Measurements from ENCODE around the gene SIM1.
"Not testable (repeated sequence)": the region's sequence is repeated elsewhere in the genome, so short reads cannot be mapped to it uniquely, and the experiment has no call there.

The SIM1 gene

DNA sequence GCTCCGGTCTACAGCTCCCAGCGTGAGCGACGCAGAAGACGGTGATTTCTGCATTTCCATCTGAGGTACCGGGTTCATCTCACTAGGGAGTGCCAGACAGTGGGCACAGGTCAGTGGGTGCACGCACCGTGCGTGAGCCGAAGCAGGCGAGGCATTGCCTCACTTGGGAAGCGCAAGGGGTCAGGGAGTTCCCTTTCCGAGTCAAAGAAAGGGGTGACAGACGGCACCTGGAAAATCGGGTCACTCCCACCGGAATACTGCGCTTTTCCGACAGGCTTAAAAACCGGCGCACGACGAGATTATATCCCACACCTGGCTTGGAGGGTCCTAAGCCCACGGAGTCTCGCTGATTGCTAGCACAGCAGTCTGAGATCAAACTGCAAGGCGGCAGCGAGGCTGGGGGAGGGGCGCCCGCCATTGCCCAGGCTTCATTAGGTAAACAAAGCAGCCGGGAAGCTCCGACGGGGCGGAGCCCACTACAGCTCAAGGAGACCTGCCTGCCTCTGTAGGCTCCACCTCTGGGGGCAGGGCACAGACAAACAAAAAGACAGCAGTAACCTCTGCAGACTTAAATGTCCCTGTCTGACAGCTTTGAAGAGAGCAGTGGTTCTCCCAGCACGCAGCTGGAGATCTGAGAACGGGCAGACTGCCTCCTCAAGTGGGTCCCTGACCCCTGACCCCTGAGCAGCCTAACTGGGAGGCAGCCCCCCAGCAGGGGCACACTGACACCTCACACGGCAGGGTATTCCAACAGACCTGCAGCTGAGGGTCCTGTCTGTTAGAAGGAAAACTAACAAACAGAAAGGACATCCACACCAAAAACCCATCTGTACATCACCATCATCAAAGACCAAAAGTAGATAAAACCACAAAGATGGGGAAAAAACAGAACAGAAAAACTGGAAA lies 109.7 kb downstream of the SIM1 start:
- DNase-seq (ENCODE audit: low read depth in 2 of 2), result not testable (repeated sequence)

DNA sequence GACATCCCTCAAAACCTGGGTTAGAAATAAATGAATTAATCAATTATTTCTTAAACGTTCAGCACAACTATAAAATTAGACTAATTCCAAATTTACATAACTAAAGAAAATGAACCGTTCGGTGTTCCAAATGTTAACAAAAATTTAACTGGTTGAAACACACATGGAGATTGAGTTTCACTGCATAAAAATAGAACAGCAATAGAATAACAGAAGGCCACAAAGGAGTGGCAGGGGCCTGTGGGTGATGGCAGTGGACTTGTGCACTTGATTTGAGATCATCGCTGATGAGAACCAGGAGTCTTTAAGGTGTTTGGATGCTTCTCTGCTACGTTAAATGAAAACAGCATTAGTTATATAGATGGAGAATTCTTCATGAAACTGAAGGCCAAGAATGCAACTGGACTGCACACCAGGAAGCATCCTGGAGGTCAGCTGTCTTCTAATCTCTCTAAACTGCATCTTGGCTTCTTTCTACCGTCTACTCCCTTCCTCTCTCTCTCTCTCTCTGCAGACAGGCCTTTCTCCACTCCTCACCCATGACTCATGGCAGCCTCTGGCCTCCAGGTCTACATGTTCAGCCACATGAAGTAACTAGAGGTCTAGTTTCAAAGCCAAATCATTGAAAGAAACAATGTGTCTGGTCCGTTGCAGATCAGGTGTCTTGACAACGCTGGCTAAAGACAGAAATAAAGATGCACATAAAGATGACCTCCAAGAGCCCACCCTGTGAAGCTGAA lies 111.3 kb downstream of the SIM1 start:
- no peak for DNase-seq (ENCODE audit: low read depth in 2 of 2)

DNA sequence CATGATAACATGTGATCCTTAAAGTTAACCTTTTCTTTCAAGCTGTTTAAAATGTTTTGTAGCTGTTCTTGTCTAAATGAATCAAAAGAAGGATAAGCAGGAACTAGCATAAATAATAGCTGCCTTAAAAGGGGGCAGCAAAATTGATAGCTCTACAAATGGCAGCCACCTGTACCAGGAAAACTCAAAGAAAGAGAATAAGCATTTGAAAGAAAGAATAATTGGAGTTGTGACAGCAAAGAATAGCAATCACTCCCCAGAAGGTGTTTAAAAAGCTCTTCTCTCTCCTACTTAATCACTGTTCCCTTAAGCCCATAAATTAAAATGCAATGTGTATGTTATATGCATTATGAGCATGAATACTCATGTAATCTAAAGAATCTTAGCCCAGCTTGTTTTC lies 114.6 kb downstream of the SIM1 start:
- no peak for DNase-seq (ENCODE audit: low read depth in 2 of 2)

GRCh38 chr6:100349366-100349765 lies 115.4 kb downstream of the SIM1 start:
- no peak for DNase-seq (ENCODE audit: low read depth in 2 of 2)

DNA sequence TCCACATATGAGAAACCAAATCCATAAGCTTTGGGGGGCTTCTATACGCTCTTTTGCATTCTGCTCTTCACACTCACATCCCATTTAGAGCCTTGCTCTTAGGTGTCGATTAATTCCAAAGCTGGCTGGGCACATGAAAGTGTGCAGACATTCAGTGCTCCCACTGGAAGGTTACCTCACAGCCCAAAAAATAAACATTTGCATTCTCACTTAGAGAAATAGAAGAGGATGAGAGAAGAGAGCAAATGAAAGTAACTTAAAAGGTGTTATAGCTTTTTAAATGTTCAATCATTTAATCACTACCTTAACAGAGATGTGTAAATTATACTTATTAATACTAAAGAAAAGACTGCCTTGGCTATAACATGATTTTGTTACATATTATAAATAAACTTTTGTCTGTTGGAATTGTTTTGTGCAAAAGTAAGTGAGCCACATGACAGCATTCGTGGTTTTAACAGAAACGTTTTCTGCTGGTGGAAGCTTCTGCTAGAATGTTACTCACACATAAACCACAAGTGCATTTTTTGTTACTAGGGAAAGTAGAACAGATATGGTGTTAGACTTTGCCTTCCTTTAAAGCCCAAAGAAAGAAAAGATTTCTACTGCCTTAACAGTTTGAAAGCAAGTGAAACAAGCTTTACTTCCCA lies 116.7 kb downstream of the SIM1 start:
- peak; percentile 51 to 54 for DNase-seq (ENCODE audit: low read depth in 2 of 2)

DNA sequence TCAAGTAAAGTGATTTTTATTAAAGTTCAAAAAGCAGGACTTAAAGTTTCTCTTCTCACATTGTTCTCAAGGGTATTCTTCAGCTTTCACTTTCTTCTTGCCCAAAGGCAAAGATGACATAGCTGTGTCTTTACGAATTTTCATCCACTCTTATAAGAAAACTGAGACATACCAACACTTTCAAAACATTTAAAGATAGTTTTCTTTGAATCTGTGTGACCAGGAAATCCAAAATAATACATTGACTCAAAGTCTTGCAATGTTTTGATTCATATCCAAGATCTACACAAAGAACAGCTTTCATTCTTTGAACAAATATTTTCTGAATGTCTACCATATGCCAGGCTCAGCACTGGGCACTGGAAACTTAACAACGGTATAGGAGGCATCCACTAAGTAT lies 117.9 kb downstream of the SIM1 start:
- no peak for DNase-seq (ENCODE audit: low read depth in 2 of 2)

- no peak for DNase-seq (ENCODE audit: low read depth in 2 of 2)
Observed at GRCh38 chr6:100346203-100346602, 118.5 kb downstream of the SIM1 start.

DNA sequence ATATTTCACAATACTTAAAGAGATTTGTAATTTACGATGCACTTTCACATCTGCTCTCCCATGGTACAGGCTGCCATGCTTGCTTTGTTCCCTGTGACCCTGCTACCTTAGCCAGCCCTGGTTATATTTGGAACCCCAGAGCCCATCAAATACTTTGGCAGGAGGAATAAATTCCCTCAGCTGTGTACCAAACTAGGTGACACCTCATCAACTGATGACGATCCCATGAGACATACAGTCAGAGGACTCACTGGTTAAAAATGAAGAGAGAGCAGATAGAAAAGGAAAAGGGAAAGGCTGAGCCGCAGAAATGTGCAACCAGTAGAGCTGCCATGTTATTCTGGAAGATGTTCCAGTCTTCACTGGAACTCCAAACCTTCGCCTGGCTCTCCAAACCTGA lies 120.0 kb downstream of the SIM1 start:
- DNase-seq (ENCODE audit: low read depth in 2 of 2), result no peak

DNA sequence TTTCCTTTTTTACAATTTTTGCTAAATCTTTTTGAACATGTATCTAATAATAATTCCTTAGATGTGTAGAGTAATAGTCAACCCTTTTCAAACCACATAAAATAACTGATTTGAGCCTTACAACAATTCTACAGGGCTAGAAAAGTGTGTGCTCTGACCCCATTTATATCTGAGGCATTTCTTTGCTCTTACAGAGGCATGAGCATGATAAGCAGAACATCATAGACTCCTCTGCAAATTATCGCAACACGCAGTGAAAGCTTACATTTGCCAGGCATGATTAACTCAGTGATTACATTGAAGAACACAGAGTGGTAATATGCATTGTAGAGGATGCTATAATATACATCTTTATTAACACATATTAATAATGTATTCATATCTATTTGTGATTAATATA lies 120.4 kb downstream of the SIM1 start:
- no peak for DNase-seq (ENCODE audit: low read depth in 2 of 2)

DNA sequence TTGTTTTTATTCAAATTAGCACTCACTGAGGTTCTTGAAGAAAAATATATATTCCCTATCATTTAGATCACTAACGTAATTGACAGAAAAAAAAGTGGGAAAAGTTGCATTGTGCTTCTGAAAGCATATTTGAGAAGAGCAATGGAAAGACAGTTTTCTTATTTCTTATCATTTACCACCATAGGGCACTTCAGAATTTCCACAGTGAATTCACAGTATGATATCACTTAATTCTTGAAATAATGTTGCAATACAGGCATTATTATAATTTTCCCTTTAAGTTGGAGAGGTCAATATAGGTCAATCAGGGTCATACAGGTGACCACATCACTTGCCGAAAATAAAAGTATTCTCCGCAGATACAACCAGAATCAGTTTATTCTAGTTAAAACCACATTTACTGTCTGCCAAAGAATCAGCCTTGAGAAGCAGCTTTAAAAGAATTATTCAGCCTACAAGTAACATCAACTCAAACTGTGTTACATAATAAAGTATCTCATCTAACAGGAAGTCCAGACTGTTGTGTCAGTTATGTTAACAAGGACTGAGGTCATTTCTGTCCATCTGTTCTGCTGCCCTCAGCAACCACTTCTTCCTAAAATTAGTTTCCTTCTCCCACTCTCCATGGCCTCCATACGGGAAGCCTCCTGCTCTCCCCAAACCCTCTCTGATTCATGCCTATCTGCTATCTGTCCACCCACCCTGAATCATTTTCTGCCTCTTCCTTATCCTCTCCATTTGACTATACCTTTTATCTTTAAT lies 121.2 kb downstream of the SIM1 start:
- no peak for DNase-seq (ENCODE audit: low read depth in 2 of 2)

- peak; percentile 54 to 59 for DNase-seq (ENCODE audit: low read depth in 2 of 2)
Observed at GRCh38 chr6:100342830-100343229, 121.9 kb downstream of the SIM1 start.

- no peak for DNase-seq (ENCODE audit: low read depth in 2 of 2)
Observed at GRCh38 chr6:100339574-100340255, 125.0 kb downstream of the SIM1 start.

DNA sequence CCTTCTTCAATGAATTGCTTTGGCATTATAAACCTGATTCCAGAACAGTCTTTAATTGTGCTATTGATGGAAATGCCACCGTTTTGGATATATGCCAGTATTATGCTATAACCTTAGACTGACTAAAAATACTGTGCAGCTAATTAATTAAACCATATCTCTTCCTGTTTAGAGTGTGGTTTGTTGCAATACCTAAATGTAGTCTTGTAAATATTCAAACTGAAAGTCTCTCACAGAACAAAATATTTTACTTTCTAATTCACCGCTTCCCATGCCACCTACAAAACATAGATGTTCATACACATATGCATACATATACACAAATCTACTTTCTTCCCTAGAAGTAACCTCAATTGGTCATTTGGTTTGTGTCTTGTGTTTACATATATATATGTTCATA lies 126.6 kb downstream of the SIM1 start:
- DNase-seq (ENCODE audit: low read depth in 2 of 2), result no peak

- no peak for DNase-seq (ENCODE audit: low read depth in 2 of 2)
Observed at GRCh38 chr6:100336876-100337275, 127.8 kb downstream of the SIM1 start.

DNA sequence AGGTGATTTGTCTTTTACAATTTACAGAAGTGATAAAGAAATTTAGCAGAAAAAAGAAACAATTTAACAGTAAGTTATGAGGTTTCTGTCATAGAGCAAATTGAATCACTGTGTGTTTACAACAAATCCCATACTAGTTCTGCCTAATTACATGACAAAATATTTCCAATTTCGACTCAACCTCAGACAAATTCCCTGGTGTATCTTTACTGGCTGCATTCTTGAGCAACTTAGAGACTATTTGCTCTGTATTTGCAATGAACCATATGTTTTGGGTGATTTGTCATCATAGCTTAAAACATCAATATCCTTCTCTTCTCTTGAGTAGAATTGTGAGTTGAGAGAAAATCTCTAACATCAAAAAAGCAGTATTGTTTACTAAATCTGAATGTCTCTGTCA lies 128.7 kb downstream of the SIM1 start:
- DNase-seq (ENCODE audit: low read depth in 2 of 2), result peak; percentile 84 to 85

Measured in fibroblast of skin of left quadriceps (primary cell).